Measurements from ENCODE around the gene RPL39L. TPM values are rescaled to one million over a fixed set of nuclear protein-coding genes. Genes with fewer than 3 reads are reported as not detected.

RPL39L gene
- 60.1 and 74.9 TPM in 2 replicates for total RNA-seq

DNA sequence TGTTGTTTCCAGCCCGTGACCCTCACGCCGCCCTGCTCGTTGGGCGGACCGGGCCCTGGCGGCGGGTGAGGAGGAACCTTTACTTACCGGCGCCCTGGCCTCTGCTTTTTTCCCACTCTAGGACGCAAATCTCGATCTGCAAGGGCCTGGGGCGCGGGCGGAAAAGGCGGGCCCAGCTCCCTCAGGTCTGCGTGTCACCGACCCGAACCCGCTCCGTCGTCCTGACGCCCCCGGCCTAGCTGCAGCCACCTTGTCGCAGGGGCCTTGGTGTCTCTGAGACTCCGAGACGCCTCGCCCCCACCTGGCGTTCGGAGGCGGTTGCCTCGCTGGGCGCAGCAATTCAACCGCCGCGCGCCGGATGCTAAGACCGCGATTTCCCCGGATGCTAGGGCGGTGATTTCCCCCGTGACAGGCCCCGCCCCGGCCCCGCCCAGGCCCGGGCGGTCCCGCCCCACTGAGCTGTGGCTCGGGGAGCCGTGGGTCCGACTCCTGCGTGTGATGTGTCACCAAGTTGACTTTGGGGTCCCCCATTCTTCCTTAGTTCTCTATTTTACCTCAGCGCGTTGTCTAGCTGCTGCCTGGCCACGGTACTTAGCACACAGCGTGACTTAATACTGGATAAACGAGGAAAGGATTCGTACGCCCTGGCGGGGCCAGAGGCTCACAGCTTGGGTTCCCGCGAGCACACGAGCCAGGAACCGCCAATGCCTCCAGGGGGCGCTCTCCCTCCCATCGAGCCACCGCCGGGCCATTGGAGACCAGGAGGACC lies at the start of gene RPL39L:
Gene RPL39L (minus strand): TSS at position 371 of the 769 bp plus-strand sequence. CDS start 18,196 bp downstream, outside the sequence.

Other genes starting within 250 kb of the RPL39L start
- 17.5 and 52.1 TPM in 2 replicates for gene ST6GAL1, start 209.0 kb downstream of the RPL39L start, total RNA-seq
- not detected in 2 replicates for gene RTP1, start 58.0 kb upstream of the RPL39L start, total RNA-seq
- gene MASP1, start 152.2 kb upstream of the RPL39L start, total RNA-seq: 0.23 TPM in 1 of 2 replicates, not detected in the other
- 0.47 TPM in 1 of 2 replicates, not detected in the other for gene RTP4, start 228.9 kb upstream of the RPL39L start, total RNA-seq

All from hair follicular keratinocyte (primary cell).